ENCODE results near the gene SH3RF3.
A peak's percentile ranks its signal among the peaks of the same experiment; 100 is the strongest.
"Not testable (repeated sequence)": the region's sequence is repeated elsewhere in the genome, so short reads cannot be mapped to it uniquely, and the experiment has no call there.

Gene SH3RF3

DNA sequence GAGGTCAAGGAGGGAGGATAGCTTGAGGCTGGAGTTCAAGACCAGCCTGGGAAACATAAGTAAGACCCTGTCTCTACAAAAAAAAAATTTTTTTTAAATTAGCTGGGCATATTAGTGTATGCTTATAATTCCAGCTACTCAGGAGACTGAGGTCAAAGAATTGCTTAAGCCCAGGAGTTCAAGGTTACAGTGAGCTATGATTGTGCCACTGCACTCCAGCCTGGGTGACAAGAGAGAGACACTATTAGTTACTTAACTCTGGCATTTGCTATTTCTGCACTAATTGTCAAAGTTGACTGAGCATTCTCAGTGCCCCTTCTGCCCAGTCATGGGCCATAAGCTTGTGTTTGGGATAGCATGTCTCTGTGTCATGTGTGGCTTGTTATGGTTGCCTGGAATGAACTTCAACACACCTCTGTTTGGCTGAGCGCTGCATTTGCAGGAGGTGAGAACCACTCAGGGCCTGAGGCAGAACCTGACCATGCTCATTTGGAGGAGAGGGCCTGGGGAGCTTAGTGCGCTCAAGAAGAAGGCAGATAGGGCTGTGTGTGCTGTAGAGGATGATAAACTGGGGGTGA, 77.7 kb downstream of the SH3RF3 start:
- no peak for DNase-seq

DNA sequence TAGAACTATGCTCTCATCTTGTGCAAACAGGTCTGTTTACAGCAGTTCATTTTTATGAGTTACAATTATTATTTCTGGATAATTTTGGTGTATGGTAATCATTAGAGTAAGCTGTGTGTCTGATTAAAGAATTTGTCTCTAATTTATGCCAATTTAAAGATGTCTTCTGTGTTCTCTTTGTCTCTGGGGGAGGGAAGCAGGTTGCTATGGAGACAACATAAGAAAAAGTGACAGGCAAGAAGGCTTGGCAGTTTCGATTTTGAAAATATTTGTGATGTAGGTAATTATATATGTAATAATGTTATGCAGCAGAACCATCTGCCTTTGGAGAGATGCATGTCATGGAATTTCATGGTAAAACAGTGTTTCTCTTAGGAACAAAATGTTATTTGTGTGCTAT, 78.2 kb downstream of the SH3RF3 start:
- DNase-seq = no peak

DNA sequence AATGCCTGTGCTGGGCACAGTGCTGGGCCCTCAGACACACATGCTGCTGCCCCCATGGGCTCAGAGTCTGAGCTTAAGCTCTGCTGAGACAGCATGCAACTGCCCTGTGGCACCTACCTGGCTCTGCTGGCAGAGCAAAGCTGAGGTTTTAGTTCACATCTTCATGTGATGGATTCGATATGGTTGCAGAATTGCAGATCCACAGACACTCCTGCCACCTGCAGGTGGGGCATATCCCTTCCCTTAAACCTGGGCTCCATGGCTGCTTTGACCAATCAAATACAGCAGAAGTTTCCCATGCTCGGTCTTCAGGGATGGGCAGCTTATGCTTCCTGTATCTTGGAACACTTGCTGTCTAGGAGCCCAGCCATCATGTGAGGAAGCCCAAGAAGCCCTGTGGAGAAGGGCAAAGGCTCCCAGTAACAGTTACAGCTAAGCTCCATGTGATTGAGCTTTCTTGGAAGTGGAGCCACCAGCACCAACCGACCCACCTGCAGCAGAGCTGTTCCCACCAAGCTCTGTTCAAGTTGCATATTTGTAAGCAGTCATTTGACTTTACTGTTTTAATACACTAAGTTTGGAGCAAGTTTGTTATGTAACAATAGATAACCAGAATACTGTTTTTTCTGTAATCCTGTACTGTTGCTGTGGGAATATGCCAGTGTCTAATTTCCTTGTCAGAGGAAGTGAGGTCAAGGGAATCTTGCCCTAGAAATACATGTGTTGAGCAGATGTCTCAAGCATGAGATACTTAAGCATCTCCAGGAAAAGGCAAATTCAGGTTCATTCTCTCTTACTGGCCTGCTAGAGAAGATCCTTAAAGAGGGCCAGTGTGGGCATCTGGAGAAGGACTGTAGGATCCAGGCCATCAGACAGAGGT, 79.3 kb downstream of the SH3RF3 start:
- no peak for DNase-seq

DNA sequence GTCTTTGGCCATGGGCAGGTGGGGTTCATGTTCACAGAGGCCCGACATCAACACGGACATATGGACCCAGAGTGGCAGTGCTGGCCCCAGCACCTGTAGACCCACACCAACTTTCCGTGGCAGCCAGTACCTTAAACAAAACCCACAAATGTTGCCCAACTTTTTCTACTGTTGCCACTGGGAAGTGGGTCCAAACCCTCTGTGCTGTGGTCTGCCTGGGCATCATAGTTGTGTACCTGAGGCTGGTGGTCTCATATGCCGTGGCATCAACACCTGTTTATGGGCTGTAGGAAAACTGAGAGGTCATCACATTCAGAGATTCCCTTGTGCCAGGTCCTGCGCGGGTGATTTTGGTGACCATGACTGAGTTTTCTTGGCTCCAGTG, 79.9 kb downstream of the SH3RF3 start:
- DNase-seq = no peak

DNA sequence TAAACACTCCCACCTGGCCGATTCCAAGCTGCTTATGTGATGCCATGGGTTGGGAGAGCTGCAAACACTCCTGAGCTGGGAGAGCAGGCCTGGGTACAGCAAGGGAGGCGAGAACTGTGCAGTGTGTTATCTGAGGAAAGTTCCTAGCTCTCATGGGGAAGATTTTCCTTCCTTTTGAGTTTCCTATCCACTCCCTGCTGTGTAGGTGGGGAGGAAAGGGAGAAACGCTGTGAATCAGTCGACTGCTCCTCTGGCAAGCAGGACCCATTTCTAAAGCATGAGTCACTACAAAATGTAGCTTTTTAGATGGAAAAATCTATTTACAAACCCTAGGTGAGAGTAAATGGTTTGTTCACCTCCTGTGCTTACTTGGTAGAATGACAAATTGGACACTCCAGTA, 80.4 kb downstream of the SH3RF3 start:
- no peak for DNase-seq

DNA sequence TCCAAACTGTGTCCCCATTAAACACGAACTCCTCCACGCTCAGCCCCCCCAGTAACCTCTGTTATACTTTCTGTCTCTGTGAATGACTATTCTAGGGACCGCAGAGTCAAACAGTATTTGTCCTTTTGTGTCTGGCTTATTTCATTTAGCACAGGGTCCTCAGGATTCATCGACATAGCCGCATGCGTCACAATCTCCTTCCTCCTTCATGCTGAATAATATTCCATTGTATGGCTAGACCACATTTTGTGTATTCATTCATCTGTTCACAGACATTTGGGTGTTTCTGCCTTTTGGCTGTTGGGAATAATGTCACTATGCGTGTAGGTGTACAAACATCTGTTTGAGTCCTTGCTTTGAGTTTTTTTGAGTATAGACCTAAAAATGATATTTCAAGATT, 80.9 kb downstream of the SH3RF3 start:
- DNase-seq = no peak

DNA sequence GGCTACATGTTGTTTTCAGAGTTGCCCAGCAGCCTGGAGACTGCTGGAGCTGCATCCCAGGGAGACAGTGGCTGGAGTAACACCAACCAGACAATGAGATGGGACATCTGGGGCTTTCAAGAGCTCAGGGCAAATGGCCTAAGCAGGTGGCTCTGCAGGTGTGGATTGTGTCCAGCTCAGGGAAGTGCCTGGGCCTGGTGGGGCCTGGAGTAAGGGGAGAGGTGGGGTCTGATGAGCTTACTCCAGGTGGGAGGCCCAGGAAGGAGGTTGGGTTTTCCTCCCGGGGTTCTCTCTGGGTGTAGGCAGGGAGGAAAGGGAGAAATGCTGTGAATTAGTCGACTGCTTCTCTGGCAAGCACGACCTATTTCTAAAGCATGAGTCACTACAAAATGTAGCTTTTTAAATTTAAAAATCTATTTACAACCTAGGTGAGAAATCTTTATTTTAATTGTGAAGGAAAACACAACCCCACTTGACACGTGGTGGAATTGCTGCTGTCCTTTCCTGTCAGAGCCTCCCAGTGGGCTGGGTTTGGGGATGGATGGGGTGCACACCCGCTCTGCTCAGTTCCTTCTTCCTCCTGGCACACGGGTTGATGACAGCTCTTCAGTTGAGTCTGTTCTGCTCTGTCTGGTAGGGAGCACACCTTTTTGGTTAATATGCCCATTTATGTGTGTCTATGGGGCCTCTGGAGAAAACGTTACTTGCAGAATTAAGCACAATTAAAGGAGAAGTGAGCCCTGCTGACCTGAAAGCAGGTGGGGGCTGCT, 81.6 kb downstream of the SH3RF3 start:
- DNase-seq = no peak

DNA sequence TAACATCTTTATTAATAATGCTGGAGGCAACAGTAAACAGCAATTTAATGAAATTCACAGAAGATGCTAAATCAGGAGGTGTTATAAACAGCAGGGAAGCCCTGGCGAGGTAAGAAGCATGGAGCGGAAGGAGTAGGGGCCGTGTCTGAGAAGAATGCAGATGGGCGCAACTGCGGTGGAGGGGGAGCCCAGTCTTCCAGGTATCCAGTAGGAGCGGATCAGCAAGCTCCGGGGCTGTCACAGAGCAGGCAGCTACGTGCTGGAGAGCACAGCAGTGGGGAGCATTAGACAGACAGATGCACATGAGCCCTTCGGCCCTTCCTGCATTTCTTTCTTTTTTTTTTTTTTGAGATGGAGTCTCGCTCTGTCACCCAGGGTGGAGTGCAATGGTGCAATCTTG, 82.3 kb downstream of the SH3RF3 start:
- DNase-seq = no peak

DNA sequence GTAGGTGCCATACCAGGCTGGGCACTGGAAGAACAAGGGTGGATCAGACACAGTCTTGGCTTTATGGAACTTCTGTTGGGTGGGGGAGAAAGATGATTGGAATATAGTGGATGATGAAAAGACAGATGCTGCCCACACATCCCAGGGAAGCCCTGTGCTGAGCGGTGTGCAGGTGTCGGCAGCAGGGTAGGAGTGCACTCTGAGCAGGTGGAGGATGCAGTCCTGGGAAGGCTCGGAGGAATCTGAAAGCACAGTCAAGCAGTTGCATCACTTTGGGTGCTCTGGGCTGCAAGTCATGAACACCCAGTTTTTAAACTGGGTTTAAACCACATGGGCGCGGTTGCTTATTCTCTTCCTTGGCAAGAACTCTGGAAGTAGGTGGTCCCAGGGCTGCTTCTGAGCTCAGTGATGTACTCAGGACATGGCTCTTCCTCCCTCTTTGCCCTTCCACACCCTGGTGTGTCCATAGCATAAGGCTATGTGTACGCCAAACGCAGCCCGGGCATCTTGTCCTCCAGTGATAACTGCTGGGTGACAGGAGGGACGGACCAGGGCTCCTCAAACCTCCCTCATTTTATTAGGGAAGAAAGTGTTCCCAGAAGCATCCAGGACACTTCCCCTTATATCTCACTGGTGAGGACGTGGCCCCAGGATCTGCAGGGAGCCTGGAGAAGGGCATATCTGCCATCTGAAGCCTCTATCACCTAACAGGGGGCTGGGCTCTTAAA, 84.0 kb downstream of the SH3RF3 start:
- no peak for DNase-seq

DNA sequence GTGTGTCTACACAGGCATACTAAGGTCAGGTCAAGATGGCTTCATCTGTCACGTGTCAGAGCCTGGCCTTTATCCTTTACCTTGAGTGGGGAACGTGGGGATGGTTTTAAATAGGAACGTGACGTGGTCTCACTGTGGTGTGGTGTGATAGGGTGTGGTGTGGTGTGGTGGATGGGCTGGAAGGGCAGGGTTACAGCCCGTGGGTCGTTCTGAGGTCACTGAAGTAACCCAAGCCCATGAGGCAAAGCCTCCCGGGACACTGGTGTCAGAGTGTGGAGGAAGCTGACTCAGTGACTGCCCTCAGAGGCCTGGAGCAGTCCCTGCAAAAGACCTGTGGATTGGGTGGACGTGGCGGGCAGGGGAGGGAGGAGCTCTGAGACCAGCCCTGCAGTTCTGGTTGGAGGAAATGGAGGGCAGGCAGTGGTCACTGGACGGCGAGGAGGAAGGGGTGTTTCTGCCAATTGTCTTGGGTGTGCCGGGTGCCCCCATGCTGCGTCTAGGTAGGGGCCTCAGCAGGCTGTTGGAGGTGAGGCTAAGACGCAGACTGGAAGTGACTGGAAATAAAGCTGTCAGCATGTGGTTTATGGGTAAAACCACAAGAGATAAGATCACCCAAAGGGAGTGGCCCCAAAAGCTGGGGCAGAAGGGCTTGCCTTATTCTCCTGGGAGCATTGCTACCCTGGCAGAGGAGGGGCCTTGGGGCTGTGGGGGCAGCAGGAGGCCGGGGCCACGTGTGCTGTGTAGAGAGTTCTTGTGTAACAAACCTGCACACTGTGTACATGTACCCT, 84.8 kb downstream of the SH3RF3 start:
- DNase-seq = no peak

DNA sequence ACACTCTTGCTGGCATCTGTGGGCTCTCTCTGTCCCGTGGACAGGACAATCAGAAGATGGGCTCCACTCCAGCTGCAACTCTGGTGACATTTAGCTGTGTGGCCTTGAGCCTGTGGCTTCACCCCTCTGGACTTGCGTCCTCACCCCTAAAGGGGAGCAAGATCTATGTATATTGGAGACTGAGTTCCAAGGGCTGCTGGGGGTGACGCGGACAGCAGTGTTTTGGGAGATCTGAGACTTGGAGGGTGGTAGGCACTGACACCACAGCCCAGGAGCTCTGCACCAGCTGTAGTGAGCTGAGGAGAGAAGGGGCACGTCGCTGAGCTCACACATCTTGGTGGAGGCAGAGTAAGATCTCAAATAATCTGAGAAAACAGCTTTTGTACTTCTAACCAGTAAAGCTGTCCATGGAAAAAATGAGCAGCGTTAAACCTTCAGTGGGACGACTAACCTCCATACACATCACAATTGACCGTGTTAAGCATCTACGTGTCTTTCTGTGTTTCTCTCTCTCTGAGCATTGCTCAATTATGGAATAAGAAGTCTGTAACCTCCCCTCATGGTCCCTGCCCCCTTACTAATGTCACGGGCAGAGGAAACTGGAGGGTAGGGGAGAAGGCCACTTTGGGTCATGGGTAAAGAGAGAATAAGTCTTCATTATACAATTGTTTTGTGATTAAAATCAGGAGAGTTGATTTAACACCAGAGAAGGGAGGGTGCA, 85.8 kb downstream of the SH3RF3 start:
- no peak for DNase-seq

DNA sequence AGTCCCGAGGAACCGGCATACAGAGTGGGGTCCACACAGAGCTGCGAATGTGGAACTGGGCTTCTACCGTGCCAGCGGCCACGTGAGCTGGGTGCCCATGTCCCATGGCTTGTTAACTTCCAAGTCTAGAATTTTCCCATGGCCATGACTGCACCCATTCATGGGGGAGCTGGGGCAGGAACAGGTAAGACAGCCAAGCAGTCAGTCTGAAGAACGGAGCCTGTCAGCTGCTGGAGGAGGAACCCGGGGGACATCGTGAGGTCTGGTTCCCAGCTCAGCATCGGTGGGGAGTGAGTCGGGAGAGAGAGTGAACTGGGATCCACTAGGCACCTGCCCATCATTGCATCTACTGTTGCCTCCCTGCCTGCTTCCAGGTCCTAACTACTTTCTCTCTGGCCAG, 86.9 kb downstream of the SH3RF3 start:
- DNase-seq = no peak

DNA sequence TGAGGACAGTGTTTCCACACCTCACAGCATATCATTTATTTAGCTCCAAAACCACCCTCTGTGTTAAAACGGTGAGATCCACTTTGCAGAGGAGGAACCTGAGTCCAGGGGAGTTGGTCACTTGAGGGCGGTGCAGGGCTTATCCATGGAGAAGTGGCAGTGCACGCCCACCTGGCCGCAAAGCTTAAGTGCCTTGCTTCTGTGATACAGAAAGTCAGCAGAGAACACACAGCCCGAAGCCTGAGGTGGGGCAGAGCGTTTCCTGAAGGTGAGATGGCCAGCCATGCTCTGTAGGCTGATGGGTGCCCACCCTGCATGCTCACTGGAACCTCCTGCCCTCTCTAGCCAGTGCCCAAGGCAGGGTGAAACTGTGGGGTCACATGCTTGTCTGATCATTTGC, 87.3 kb downstream of the SH3RF3 start:
- no peak for DNase-seq

DNA sequence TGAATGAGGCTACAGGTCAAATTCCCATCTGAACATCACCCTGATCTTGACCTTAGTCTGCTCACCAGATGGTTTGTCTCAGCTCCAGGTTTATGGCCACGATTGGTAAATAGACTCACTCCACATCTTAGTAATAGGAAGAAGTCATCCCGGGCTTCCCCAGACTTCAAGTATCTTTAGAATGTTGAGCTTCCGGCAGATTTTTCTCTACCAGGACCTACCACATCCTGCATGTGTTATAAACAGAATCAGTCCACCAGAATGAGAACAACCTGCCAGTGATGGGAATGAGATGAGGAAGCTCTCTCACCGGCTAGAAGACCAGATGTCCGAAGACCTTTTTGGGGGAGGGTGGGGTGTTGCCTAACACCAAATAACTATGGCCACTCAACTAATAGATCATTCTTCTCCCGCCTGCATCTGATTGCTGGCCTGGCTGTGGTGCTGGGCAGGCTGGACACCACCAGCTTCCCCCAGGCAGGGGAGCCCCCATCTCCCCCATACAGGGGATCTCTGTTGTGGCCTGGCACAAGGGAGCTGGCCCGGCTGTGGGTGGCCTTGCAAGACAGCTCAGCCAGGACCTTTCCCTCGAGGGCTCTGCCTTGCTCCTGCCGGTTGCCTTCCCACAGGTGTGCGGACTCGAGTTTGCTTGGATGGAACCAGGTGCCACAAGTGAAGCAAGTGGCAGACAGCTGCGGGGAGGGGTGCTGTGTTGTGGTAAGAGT, 88.5 kb downstream of the SH3RF3 start:
- no peak for DNase-seq

DNA sequence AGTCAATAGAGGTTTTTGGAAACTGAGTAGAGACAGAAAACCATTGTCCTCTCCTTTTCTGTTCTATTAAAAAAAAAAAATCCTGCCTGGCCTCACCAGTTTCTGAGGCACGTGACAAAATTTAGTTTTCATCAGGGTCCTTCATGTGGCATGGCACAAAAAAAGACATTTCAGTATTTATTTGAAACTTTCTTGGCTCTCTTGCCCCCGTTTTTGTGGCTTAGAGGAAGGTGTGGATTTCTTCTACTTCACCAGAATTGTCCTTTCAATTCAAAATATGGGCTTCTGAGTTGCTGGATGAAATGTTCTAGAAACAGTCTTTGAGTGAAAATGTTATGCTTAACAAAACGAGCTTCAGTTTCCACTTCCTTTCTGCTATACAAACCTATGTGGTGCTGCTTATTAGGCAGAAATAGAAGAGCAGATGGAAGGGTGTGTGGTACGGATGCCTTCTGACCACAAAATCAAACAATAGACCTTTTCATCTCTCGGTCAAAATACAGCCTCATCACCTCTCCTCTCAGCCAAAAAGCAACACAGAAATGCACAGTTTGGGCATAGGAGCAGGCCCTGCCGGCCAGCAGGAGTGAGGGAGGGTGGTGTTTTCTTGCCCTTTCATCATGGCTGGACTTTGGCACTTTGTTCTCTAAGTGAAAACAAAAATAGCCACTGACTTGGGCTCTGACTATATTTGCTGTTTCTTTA, 89.2 kb downstream of the SH3RF3 start:
- peak; percentile 40 for DNase-seq

DNA sequence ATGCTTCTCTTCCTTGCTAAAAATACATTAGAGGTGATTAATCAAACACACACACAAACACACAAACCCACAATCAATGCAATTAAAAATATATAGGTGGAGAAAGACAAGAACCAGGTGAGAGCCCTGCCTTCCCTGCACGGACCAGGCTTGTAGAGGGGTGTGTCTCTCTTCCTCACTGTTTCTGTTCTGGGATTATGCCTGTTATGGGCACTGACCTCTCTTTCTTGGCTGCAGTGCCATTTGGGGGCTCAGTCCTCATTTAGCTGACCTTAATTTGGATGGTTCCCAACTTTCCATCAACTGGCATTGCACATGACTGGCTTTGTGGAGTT, 89.8 kb downstream of the SH3RF3 start:
- no peak for DNase-seq

DNA sequence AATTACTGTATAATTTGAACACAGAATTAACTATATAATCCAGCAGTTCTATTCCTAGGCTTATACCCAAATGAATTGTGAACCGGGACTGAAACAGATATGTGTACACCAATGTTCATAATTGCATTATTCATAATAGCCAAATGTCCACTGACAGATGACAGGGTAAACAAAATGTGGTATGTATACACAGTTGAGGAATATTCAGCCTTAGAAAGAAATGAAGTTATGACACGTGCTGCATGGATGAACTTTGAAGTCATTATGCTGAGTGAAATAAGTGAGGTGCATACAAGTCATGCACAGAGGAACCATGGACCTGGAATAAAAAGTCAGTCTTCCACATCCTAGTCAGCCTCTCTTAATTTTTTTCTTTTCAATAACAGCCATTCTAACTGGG, 91.9 kb downstream of the SH3RF3 start:
- no peak for DNase-seq

DNA sequence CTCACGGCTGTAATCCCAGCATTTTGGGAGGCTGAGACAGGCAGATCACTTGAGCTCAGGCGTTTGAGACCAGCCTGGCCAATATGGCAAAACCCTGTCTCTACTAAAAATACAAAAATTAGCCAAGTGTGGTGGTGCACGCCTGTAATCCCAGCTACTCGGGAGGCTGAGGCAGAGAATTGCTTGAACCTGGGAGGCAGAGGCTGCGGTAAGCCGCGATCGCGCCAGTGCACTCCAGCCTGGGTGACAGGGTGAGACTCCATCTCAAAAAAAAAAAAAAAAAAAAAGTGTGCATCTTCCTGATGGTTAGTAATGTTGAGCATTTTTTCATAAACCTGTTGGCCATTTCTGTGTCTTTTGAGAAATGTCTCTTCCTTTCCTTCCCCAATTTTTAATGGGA, 92.3 kb downstream of the SH3RF3 start:
- DNase-seq = not testable (repeated sequence)

DNA sequence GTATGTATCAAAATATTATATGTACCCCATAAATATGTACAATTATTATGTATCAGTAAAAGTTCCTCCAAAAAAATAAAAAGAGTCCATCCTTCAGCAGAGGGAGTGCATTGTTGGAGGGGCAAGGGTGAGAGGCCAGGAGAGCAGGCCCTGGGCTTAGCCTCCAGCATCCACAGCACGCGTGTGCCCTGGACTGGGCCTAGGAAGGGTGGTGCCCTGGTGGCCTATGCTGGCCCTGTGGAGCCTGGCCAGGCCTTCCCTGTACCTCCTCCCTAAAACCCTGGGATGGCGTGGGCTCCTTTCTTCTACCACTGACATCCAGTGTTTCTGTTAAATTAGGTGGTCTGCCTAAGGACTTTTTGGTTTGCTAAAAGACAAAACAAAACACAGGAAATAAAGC, 93.4 kb downstream of the SH3RF3 start:
- DNase-seq = no peak

DNA sequence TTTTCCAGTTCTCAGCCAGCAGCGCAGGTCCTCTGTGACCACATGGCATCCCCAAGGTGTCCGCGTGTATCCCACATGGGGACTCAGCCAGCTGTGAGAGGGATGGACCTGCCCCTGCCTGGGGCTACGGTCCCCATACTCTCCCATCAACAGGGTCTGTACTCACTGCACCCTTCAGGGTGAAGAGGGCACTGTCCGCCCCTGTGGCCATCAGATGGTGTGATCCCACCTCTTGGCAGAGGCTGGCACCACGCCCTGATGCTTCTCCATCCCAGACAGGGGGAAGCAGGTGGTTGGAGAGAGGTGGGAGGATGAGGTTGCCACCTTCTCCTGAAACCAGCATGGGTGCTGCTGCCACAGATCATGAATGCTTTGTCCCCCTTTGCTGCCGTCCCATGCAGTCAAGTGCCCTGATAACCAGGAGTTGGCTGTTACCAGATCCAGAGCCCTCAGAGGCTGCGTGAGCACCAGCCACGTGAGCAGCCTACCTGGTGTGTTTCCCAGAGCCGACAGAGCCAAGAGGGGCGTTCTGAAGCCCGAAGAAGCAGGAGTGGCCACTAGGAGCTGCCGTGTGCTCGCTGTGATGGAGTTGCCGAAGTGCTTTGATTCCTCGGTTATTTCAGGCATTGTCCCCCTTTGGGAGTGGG, 93.9 kb downstream of the SH3RF3 start:
- no peak for DNase-seq

Data from NCI-H2029 treated with DMSO at 0.1 percent for 48 hours (cell line).